Small intestine (tissue), 7 donors: ENCODE results near the gene ANO9. TPM values are rescaled to one million over a fixed set of nuclear protein-coding genes. Genes with fewer than 3 reads are reported as not detected.
A peak's percentile ranks its signal among the peaks of the same experiment; 100 is the strongest.
"Not testable (repeated sequence)": the region's sequence is repeated elsewhere in the genome, so short reads cannot be mapped to it uniquely, and the experiment has no call there.

Experiments
- DNase-seq, 2 donors: peaks; one replicate each; pipeline versions ENCODE4 v3.0.0 to v3.0.0-alpha.2; 2013
- FAIRE-seq: peaks from 2 replicates; lab custom pipeline; 2012; peaks lifted over from hg19 to GRCh38; lab: Jason Lieb, UNC
- H3K27ac ChIP-seq, 3 donors: one replicate each; pipeline ENCODE4 v1.5.1; 2013; ENCODE audit warnings: low read length in 2 of 3, mild to moderate bottlenecking in 2 of 3, control low read depth in 1 of 3, inconsistent platforms in 1 of 3, low read depth in 1 of 3, moderate library complexity in 1 of 3
- H3K27me3 ChIP-seq, 3 donors: one replicate each; pipeline ENCODE4 v1.6.1; 2013; ENCODE audit warnings: low read length in 3 of 3, inconsistent platforms in 1 of 3; ENCODE audit not compliant: control insufficient read depth in 3 of 3, insufficient read depth in 3 of 3
- H3K36me3 ChIP-seq, 3 donors: one replicate each; pipeline ENCODE4 v1.6.1; 2013; ENCODE audit warnings: low read length in 3 of 3, inconsistent platforms in 1 of 3, low read depth in 1 of 3, mild to moderate bottlenecking in 1 of 3, moderate library complexity in 1 of 3; ENCODE audit not compliant: control insufficient read depth in 3 of 3, insufficient read depth in 2 of 3
- H3K4me1 ChIP-seq, 3 donors: one replicate each; pipeline ENCODE4 v1.6.1; 2013; ENCODE audit warnings: low read length in 2 of 3, inconsistent platforms in 1 of 3, low read depth in 1 of 3, mild to moderate bottlenecking in 1 of 3, moderate library complexity in 1 of 3; ENCODE audit not compliant: control insufficient read depth in 3 of 3, insufficient read depth in 2 of 3
- H3K4me3 ChIP-seq, 3 donors: one replicate each; pipeline ENCODE4 v1.5.1; 2013; ENCODE audit warnings: low read length in 3 of 3, control low read depth in 1 of 3, inconsistent platforms in 1 of 3, low read depth in 1 of 3, mild to moderate bottlenecking in 1 of 3, moderate library complexity in 1 of 3
- H3K9me3 ChIP-seq, 2 donors: one replicate each; pipeline ENCODE4 v1.6.1; 2013; ENCODE audit warnings: low read depth in 1 of 2, low read length in 1 of 2; ENCODE audit not compliant: control insufficient read depth in 2 of 2, insufficient read depth in 1 of 2
- WGBS, 3 donors: extraction: QIAGEN DNeasy Blood & Tissue Kit; methylation state at CpG; one replicate each; pipeline ENCODE4 v1.1.7; 2013; 5-methylcytosine and 5-hydroxymethylcytosine counted together
- polyA plus RNA-seq, 4 donors: library from polyadenylated mRNA; stranded (reverse) in 3 of 4; unstranded in 1 of 4; fragments of 200-250 nt in 3 of 4; fragments of 120-200 nt in 1 of 4; gene quantifications; one replicate each; pipeline versions ENCODE4 v1.2.1 to v1.2.3, GENCODE V29; 2013
- donor health status: healthy with polysubstance abuse.
- donor health status: control.
- donor health status: control.
- donor health status: Bipolar disorder and iron deficiency.
- donor health status: healthy.

ANO9 gene
- polyA plus RNA-seq, 4 donors: 84.7 to 363 (median 220) TPM

- FAIRE-seq (no peak), DNase-seq (no peak)
- peaks cover 0 to 5% of the 10 kb centered on the region in 2 donors for H3K9me3 ChIP-seq
- H3K36me3 ChIP-seq: peaks cover 0 to 38% (median 0%) of the 10 kb centered on the region in 3 donors
- H3K4me1 ChIP-seq: peaks cover 0 to 33% (median 3%) of the 10 kb centered on the region in 3 donors
- no peaks in the 10 kb centered on the region for H3K27me3 ChIP-seq
- H3K4me3 ChIP-seq: peak overlapping the region in 1 of 3 donors; percentile 7
- WGBS, 3 donors: 78 to 83% (median 79%) methylated on average over 23 of the region's 23 CpGs
- H3K27ac ChIP-seq: no peak overlapping the region
Observed at GRCh38 chr11:439315-440064, 2.3 kb downstream of the ANO9 start.

- 84 to 87% (median 84%) methylated on average over 21 of the region's 21 CpGs for WGBS, 3 donors
- no peaks in the 10 kb centered on the region for H3K27me3 ChIP-seq
Observed at GRCh38 chr11:438101-438844, 3.5 kb downstream of the ANO9 start.

GRCh38 chr11:437228-437870, 4.5 kb downstream of the ANO9 start:
- H3K36me3 ChIP-seq: peaks cover 0 to 59% (median 4%) of the 10 kb centered on the region in 3 donors
- FAIRE-seq (no peak), DNase-seq (no peak)
- H3K9me3 ChIP-seq: peaks cover 0 to 5% of the 10 kb centered on the region in 2 donors
- H3K27ac ChIP-seq: no peak overlapping the region
- no peaks in the 10 kb centered on the region for H3K27me3 ChIP-seq
- 68 to 80% (median 77%) methylated on average over 15 to 17 of the region's 17 CpGs for WGBS, 3 donors
- H3K4me1 ChIP-seq: peaks cover 0 to 12% (median 0%) of the 10 kb centered on the region in 3 donors
- H3K4me3 ChIP-seq: no peak overlapping the region

More at GRCh38 chr11:438101-438844, 3.5 kb downstream of the ANO9 start:
- Histone ChIP-seq H3K9me3 (peaks cover 0 to 5% of the 10 kb centered on the region in 2 donors), H3K4me1 (peaks cover 0 to 21% (median 3%) of the 10 kb centered on the region in 3 donors), H3K27ac (no peak overlapping the region), H3K4me3 (no peak overlapping the region), H3K36me3 (peaks cover 0 to 49% (median 0%) of the 10 kb centered on the region in 3 donors)
- no peak for FAIRE-seq
- no peak for DNase-seq

GRCh38 chr11:434999-435740, 6.6 kb downstream of the ANO9 start:
- peaks cover 0 to 66% (median 7%) of the 10 kb centered on the region in 3 donors for H3K36me3 ChIP-seq
- H3K4me3 ChIP-seq, H3K9me3 ChIP-seq, H3K27me3 ChIP-seq, H3K4me1 ChIP-seq, H3K27ac ChIP-seq, DNase-seq: not testable (repeated sequence)
- FAIRE-seq: peak; percentile 67
- 96 to 100% (median 98%) methylated on average over 1 of the region's 1 CpG for WGBS, 3 donors

GRCh38 chr11:434496-434895, 7.3 kb downstream of the ANO9 start:
- H3K4me3 ChIP-seq: no peak overlapping the region
- no peak for DNase-seq
- H3K36me3 ChIP-seq: peaks cover 0 to 65% (median 7%) of the 10 kb centered on the region in 3 donors
- WGBS, 3 donors: 88 to 92% (median 88%) methylated on average over 16 of the region's 16 CpGs
- H3K4me1 ChIP-seq: no peaks in the 10 kb centered on the region
- no peaks in the 10 kb centered on the region for H3K27me3 ChIP-seq
- peaks cover 0 to 5% of the 10 kb centered on the region in 2 donors for H3K9me3 ChIP-seq
- no peak overlapping the region for H3K27ac ChIP-seq
- no peak for FAIRE-seq

- Histone ChIP-seq H3K4me3 (no peak overlapping the region), H3K9me3 (peaks cover 0 to 5% of the 10 kb centered on the region in 2 donors), H3K36me3 (peaks cover 0 to 64% (median 7%) of the 10 kb centered on the region in 3 donors), H3K4me1 (no peaks in the 10 kb centered on the region), H3K27me3 (no peaks in the 10 kb centered on the region), H3K27ac (no peak overlapping the region)
- DNase-seq (no peak), FAIRE-seq (no peak)
- 83 to 90% (median 88%) methylated on average over 18 to 20 of the region's 20 CpGs for WGBS, 3 donors
Observed at GRCh38 chr11:433641-434040, 8.2 kb downstream of the ANO9 start.

GRCh38 chr11:433111-433510, 8.7 kb downstream of the ANO9 start:
- H3K4me1 ChIP-seq: no peaks in the 10 kb centered on the region
- no peak overlapping the region for H3K27ac ChIP-seq
- no peaks in the 10 kb centered on the region for H3K27me3 ChIP-seq
- DNase-seq (no peak), FAIRE-seq (no peak)
- peaks cover 0 to 5% of the 10 kb centered on the region in 2 donors for H3K9me3 ChIP-seq
- peaks cover 0 to 64% (median 9%) of the 10 kb centered on the region in 3 donors for H3K36me3 ChIP-seq
- H3K4me3 ChIP-seq: no peak overlapping the region
- 92 to 96% (median 92%) methylated on average over 17 of the region's 17 CpGs for WGBS, 3 donors
